C4-2B (cell line): ENCODE data around the gene HAND2.
A peak's percentile ranks its signal among the peaks of the same experiment; 100 is the strongest.

ENCODE experiments used
- H3K27ac ChIP-seq: fragments of 450-650 bp; 2 replicates; pipeline ENCODE4 v1.5.1; 2017
- ZFX ChIP-seq: fragments of 450-650 bp; IDR thresholded peaks from 2 replicates; pipeline ENCODE4 v1.6.1; 2017
- TF ChIP-seq, protein P1 (sequence below): fragments of 450-650 bp; conservative IDR thresholded peaks from 2 replicates; pipeline ENCODE4 v1.5.1; 2017; ENCODE audit warnings: mild to moderate bottlenecking

Gene HAND2

DNA sequence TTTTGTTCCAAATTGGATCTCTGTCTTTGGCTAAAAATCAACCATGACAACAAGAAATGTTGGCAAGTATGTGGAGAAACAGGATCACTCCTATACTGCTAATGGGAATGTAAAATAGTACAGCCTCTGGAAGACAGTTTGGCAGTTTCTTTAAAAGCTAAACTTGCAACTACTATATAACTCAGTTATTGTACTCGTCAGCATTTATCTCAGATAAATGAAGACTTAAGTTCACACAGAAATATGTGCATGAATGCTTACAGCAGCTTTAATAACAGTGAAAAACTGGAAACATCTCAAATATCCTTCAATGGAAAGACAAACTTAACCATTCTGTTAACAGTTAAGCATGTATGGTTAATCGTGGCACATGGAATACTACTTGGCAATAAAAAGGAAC is 15.4 kb upstream of the HAND2 start:
- TF ChIP-seq, protein P1, sequence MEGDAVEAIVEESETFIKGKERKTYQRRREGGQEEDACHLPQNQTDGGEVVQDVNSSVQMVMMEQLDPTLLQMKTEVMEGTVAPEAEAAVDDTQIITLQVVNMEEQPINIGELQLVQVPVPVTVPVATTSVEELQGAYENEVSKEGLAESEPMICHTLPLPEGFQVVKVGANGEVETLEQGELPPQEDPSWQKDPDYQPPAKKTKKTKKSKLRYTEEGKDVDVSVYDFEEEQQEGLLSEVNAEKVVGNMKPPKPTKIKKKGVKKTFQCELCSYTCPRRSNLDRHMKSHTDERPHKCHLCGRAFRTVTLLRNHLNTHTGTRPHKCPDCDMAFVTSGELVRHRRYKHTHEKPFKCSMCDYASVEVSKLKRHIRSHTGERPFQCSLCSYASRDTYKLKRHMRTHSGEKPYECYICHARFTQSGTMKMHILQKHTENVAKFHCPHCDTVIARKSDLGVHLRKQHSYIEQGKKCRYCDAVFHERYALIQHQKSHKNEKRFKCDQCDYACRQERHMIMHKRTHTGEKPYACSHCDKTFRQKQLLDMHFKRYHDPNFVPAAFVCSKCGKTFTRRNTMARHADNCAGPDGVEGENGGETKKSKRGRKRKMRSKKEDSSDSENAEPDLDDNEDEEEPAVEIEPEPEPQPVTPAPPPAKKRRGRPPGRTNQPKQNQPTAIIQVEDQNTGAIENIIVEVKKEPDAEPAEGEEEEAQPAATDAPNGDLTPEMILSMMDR, result no peak
- TF ChIP-seq ZFX, result no peak
- no peak overlapping the region for H3K27ac ChIP-seq

GRCh38 chr4:173543266-173543665 is 13.2 kb upstream of the HAND2 start:
- no peak overlapping the region for H3K27ac ChIP-seq
- no peak for TF ChIP-seq ZFX
- TF ChIP-seq, protein P1, result no peak

DNA sequence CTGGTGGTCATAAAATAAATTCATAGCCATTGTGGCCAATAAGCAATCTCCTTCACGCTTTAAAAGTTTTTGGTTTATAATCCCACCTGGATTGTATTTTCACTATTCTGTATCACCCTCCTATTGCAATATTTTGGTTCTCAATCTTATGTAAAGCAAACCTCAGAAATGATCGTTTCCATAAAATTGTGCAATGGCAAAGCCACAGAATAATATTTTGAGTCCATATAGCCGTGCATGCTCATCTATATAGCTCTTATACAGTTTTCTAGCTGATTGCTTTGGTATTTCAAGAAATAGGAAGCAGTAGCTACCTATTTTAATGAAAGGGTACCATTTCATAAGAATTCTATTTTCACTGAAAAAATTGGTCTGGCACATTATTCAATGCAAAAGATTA is 10.0 kb upstream of the HAND2 start:
- no peak for TF ChIP-seq ZFX
- TF ChIP-seq, protein P1, result no peak

GRCh38 chr4:173538909-173539445 is 8.9 kb upstream of the HAND2 start:
- TF ChIP-seq, protein P1, result no peak
- no peak for TF ChIP-seq ZFX
- no peak overlapping the region for H3K27ac ChIP-seq

More for the DNA sequence above, 10.0 kb upstream of the HAND2 start:
- no peak overlapping the region for H3K27ac ChIP-seq

DNA sequence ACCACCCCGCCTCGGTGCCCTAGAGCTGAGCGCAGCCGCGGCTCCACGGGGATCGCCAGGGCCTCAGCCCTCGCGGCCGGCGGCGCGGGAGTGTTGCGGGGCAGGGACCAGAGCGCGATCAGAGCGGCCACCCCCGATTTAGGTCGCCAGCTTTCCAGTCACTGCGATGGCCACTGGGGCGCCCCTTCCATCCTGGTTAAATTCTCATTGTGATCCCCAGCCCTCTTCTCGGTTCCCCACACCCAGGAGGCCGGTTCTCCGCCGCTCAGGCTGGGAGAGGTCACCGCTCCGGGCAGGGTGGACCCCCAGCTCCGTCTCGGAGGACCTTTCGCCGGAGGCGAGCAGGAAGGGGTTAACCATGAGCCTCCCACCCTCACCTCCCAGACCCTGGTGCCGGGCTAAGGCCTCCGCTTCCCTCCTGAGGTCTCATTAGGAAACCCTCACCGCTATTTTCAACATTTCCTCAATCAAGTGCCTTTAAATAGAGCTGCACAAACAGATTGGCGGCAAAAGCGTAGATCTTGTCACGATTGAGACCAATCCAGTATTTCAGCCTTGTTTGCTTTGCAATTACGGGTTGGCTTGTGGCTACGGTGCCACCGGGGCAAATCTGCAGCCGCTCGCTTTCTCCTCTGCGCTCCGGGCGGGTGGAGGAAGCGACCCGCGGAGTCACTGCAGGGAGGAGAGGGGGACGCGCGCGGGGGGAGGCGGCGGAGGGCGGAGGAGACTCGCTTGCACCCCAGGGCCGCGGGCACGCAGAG is 8.3 kb upstream of the HAND2 start:
- no peak overlapping the region for H3K27ac ChIP-seq
- TF ChIP-seq, protein P1, result no peak
- TF ChIP-seq ZFX, result no peak

GRCh38 chr4:173537613-173538147 is 7.7 kb upstream of the HAND2 start:
- TF ChIP-seq, protein P1, result no peak
- no peak for TF ChIP-seq ZFX
- H3K27ac ChIP-seq, result no peak overlapping the region

DNA sequence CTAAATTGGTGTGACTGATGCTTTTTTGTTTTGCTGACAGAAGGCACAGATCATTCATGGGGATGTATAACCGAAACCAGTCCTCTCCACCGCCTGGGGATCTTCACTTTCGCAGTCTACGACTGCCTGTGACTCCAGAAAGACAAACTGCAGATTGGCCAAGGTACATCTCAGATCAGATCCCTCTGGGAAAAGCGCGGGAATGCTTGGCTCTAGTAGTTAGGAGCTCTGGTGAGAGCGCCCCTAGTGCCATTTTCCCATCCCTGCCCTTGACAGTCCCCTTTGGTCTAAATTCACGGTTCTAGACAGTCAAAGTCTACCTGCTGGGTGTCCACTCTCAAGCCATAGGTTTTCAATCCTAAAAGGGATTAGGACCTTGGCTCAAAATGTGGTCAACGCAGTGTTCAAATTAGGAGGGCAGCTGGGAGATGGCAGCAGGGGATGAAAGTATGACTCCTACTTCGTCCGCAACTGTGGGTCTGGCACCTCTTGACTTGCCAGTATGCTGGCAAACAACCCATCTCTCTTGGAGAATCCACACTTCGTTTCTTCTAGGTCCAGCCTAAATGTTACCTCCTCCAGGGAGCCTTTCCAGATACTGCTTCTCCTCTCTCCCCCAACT is 6.9 kb upstream of the HAND2 start:
- TF ChIP-seq ZFX, result no peak
- TF ChIP-seq, protein P1, result peak; percentile 52
- no peak overlapping the region for H3K27ac ChIP-seq
